Activated CD8-positive, alpha-beta memory T cell treated with anti-CD3 and anti-CD28 coated beads for 24 hours (primary cell): ENCODE measurements around the gene CAPN10.

Experiments used
- DNase-seq: peaks from one replicate; pipeline ENCODE4 v3.0.0-alpha.2; 2020

CAPN10 gene

GRCh38 chr2:240626531-240627300, 40.2 kb downstream of the CAPN10 start:
- peak; percentile 71 for DNase-seq

- DNase-seq = no peak
Observed at GRCh38 chr2:240627736-240628506, 41.4 kb downstream of the CAPN10 start.

GRCh38 chr2:240628507-240628807, 41.9 kb downstream of the CAPN10 start:
- no peak for DNase-seq

GRCh38 chr2:240628808-240629618, 42.5 kb downstream of the CAPN10 start:
- DNase-seq = no peak

- DNase-seq = no peak
Observed at GRCh38 chr2:240629619-240629967, 43.1 kb downstream of the CAPN10 start.

- DNase-seq = no peak
Observed at GRCh38 chr2:240629968-240630770, 43.6 kb downstream of the CAPN10 start.

- no peak for DNase-seq
Observed at GRCh38 chr2:240630771-240631547, 44.4 kb downstream of the CAPN10 start.

GRCh38 chr2:240631548-240632305, 45.2 kb downstream of the CAPN10 start:
- no peak for DNase-seq

- no peak for DNase-seq
Observed at GRCh38 chr2:240632306-240632721, 45.8 kb downstream of the CAPN10 start.

- DNase-seq = no peak
Observed at GRCh38 chr2:240635121-240635997, 48.8 kb downstream of the CAPN10 start.

- DNase-seq = no peak
Observed at GRCh38 chr2:240635998-240636547, 49.5 kb downstream of the CAPN10 start.

GRCh38 chr2:240636563-240637115, 50.1 kb downstream of the CAPN10 start:
- DNase-seq = no peak

GRCh38 chr2:240637116-240637900, 50.8 kb downstream of the CAPN10 start:
- no peak for DNase-seq

GRCh38 chr2:240637901-240638345, 51.4 kb downstream of the CAPN10 start:
- DNase-seq = no peak

GRCh38 chr2:240638512-240639160, 52.1 kb downstream of the CAPN10 start:
- peak; percentile 21 for DNase-seq

- DNase-seq = no peak
Observed at GRCh38 chr2:240639566-240639965, 53.0 kb downstream of the CAPN10 start.

GRCh38 chr2:240640939-240641338, 54.4 kb downstream of the CAPN10 start:
- DNase-seq = peak; percentile 63
